GM18858 (cell line): ENCODE measurements around the gene ACSF2.

ENCODE experiments used
- ATAC-seq: cut with Tn5 transposase; IDR thresholded peaks from one replicate; pipeline ENCODE4 v1.9.1; 2021; ENCODE audit not compliant: unreplicated experiment

ACSF2 gene

DNA sequence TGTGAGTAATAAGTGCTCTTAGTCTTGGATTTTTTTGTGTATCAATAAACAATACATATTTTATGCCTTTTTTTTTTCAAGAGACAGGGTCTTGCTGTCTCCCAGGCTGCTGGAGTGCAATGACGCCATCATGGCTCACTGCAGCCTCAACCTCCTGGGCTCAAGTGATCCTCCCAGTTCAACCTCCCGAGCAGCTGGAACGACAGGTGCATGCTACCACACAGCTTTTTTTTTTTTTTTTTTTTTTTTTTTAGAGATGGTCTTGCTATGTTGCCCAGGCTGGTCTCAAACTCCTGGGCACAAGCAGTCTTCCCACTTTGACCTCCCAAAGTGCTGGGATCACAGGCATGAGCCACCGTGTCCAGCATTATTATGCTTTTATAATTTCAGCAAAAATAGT is 13.0 kb downstream of the ACSF2 start:
- ATAC-seq, result no peak

DNA sequence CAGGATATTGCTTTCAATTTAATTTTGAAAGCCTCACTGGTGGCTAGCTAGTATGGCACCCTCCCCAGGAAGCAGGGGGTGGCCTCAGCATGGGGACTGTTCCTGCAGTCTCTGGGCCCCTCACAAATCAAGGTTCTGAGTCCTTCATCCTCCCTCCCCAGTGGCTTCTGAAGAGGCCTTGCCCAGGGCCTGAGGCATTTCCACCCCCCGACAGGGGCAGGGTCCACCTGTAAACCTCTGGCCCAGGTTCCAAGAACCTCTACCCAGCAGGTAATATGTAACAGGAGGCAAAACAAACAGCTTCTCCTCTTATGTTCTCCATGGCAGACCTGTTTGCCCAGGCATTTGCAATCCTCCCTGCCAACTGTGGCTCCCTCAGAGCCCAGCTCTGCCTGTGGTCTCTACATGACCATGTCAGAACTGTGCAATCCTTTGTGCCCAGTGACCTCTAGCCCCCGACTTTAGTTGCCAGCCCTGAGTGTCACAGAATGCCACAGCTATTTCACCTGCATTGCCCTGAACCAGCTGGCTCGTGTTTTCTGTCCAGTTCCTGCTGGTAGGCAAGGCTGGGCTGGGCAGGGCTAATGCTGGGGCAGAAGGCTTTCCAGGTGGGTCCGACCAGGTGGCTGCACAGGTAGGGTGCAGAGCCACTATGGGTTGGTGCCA is 14.3 kb downstream of the ACSF2 start:
- no peak for ATAC-seq

DNA sequence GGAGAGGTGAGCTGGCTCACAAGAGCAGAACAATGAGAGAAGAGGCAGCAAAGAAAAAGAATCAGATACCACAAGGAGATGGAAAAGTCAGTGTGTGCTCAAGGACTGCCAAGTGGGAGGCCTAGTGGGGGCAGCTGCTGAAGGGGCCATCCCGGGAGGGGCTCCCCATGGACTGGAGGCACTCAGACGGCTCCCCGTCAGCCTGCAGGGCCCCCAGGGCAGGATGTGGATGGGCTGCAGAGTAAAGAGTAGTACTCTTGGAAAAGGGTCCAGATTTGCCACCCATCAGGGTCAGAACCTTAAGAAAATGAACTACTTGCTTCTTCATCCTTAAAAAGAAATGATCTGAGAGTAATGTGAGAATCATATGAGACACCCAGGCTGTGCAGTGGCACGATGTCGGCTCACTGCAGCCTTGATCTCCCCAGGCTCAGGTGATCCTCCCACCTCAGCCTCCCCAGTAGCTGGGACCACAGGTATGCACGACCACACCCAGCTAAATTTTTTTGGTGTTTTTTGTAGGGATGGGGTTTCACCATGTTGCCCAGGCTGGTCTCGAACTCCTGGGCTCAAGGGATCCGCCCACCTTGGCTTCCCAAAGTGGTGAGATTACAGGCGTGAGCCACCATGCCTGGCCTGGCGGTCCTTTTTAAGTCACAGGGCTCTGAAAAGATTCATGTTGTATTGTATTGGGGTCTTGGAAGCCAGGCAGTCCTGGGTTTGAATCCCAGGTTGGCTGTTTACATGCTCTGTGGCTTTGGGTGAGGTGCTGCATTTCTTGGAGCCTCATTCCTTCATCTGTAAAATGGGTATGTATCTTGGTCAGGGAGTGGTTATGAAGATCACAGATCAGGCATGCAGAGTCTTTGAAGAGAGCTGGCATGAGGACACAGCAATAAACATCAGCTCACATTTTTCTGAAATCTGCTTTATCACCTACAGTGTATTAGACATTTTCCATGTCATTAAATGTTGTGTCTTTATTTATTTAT is 15.1 kb downstream of the ACSF2 start:
- ATAC-seq, result no peak

DNA sequence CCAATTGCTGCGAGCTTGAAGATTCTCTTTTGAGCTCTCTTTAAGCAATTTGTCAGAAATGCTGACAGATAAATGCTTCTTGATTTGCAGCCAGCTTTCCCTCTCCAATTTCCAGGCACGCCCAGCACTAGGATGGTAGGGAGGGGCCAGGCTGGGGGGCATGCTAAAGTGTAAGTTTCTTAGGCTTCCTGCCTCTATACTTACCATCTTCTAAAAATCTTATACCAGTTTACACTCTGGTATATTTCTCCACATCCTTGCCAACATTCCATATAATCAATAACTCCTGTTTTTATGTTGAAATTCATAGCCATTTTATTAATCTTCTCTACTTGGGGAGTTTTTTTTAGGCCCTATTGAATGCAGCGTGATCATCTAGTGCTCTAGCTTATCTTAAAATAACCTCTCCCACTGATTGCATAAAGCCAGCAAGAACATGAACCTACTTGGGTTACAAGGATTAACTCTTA is 17.5 kb downstream of the ACSF2 start:
- no peak for ATAC-seq

DNA sequence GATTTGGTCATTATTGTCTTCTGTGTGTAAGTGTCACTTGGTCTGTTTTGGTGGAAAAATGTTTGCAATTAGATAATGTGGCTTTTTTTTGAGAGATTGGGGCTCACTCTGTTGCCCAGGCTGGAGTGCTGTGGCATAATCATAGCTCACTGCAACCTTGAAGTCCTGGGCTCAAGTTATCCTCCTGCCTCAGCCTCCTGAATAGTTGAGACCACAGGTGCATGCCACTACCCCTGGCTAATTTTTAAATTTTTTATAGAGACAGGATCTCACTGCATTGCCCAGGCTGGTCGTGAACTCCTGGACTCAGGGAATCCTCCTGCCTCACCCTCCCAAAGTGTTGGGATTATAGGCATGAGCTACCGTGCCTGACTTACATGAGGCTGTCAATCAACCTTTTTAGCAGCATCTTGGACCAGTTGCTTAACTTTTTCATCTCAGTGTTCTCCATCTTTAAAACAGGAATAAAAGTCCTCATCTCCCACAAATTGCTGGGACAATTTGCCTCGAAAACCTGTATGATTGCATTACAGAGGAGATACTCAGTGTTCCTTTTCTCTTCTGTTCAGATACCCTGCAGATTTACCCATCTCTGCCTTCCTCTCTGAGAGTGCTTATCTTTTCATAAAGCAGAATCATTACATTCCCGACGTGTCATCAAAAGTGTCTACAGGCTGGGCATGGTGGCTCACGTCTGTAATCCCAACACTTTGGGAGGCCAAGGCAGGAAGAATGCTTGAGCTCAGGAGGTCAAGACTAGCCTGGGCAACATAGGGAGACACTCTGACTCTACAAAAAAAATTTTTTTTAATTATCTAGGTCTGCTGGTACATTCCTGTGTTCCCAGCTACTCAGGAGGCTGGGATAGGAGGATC is 19.1 kb downstream of the ACSF2 start:
- ATAC-seq, result no peak

DNA sequence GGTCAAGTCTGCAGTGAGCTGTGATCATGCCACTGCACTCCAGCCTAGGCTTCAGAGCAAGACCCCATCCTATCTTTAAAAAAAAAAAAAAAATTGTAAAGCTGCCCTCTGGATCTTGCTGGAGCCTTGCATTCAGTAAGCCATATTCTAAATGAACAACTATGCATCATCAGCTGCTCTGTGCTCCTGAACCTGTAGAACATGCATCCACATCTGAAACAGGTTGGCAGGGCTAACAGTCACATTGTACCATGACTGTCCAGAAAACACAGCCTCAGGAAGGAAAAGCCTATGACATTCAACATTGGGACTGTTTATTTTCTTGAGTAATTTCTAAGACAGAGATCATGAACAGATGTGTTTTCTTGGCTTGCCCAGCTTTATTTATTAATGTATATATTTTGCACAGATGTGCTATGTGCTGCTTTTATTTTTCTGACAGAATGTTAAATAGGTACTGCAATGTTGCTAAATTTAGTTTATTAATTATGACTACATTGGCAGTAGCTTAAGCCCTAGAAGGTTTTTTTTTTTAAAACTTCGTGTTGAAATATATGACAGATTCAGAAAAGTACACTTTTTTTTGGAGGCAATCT is 19.8 kb downstream of the ACSF2 start:
- no peak for ATAC-seq

DNA sequence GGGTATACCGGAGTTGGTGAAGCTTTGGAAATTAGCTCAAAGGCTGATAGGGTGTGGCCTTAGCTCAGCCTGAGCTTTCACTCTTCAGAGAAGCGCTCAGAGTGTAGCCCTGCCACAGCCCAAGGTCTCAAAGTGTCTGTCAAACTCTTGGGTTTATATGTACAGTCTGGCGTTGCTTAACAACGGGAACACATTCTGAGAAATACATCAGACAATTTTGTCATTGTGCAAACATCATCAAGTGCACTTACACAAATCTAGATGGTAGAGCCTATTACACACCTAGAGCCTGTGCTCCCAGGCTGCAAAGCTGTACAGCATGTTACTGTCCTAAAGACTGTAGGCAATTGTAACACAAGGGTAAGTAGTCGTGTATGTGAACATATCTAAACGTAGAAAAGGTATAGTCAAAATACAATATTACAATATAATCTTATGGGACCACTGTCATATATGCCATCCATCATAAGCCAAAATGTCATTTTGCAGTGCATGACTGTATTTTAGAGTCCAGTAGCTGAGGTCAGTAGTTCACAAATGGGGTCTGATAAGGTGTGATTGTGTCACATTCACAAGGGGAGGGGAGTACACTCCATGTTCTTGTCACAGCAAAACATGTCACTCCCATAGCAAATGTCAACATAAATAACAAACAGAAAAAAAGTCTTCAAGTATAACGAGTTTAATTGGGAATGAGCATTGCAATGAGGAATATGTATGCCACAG is 22.0 kb downstream of the ACSF2 start:
- no peak for ATAC-seq

DNA sequence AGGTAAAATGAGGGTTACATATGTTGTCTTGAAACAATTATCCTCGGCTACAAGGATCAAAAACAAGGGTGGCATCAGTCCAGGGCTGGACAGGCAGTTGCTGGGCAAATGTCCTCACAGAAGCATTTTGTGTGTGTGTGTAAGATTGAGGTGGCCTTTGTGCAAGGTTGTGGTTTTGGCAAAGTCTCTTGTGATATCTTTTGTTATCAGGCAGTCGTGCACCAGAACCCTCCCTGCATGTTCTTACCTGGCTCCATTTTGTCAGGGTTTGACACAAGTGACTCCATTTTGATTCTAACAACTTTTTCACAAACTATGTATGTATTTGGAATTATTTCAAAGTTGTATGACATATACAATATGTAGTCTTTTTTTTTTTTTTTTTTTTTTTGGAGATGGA is 22.6 kb downstream of the ACSF2 start:
- ATAC-seq, result no peak

DNA sequence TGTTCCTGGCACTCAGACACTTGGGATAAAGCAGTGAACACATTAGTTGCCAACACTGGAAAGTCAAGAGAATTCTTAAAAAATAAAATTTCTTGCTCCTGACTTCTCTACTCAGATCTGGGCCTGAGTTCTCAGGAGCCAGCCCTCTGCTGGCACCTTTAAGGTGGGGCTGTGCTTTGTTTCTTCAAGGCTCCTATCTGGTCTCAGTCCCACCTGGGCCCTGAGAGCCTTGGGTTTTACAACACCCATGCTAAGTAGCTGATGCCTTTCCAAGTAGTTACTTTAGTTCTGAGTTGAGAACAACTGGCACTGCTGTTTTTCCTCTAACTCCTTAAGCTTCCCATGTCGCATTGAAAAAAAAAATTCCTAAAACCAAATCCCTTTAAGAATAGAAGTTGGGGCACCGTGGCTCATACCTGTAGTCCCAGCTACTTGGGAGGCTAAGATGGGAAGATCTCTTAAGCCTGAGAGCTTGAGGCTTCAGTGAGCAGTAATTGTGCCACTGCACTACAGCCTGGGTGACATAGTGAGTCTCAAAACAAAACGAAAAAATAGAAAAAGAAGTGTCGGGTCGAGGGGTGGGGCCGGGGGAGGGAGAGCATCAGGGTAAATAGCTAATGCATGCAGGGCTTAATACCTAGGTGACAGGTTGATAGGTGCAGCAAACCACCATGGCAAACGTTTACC is 26.1 kb downstream of the ACSF2 start:
- ATAC-seq, result no peak

DNA sequence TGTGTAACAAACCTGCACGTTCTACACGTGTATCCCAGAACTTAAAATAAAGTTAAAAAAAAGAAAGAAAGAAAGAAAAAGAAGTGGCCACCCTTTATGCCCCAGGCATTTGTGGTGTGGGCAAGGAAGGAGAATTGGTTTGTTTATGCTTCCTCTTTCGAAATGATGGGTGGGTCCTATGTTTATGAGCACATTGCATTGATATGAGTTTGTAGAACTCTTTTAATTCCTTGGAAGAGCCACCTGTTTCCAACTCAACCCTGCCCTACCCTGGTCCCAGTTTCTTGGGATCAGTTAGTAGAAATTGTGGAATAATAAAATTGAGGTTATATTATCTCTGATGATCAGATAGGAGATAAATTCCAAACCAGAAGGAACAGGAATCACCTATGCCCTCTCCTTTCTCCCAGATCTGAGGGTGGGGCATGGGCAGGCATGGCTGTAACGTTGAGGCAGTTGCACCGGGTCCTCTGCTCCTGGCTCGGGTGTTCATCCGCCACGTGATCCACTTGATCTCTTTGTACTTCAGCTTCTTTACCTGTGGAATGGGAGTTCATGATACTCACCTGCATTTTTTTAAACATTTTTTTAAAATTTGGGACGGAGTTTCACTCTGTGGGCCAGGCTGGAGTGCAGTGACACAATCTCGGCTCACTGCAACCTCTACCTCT is 26.7 kb downstream of the ACSF2 start:
- ATAC-seq, result no peak

DNA sequence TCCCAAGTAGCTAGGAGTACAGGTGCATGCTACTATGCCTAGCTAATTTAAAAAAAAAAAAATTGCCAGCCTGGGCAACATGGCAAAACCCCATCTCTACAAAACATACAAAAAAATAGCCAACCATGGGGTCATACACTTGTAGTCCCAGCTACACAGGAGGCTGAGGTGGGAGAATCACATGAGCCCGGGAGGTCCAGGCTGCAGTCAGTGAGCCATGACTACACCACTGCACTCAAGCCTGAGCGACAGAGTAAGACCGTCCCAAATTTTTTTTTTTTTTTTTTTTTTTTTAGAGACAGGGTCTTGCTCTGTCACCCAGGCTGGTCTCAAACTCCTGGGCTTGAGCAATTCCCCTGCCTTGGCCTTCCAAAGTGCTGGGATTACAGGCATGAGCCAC is 27.9 kb downstream of the ACSF2 start:
- no peak for ATAC-seq

DNA sequence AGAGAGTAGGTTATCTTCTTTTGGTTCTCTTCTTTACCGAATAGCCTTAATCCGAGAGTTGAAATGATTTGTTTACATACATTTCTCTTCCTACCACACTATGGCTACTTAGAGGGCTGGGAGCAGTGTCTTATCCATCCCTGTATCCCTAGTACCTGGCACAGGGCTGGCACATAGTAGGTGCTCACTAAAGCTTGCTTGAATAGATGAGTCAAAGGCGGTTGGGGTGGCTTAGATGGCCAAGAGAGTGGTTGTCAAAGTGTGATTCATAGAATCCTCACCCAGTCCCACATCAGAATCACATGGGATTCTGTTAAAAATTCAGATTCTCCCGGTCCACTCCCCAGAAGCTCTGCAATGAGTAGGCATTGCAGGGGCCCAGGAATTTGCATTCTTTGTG is 31.6 kb downstream of the ACSF2 start:
- no peak for ATAC-seq

DNA sequence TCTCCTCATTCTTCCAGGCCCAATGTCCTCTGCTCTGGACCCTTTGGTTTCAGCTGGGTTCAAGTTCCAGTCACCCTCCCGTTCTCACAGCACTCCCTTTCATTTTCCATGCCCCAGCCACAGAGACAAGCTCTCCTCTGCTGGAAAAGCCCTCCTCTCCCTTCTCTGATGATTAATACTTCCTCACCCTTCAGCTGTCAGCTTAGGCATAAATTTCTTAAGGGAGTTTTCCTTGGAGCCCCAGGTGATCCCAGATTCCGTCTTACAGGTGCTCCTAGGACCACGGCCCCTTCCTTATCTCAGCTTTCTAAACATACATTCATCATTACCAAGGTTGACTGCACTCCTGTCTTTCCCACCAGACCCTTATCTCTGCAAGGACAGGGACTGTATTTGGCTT is 32.3 kb downstream of the ACSF2 start:
- ATAC-seq, result no peak

DNA sequence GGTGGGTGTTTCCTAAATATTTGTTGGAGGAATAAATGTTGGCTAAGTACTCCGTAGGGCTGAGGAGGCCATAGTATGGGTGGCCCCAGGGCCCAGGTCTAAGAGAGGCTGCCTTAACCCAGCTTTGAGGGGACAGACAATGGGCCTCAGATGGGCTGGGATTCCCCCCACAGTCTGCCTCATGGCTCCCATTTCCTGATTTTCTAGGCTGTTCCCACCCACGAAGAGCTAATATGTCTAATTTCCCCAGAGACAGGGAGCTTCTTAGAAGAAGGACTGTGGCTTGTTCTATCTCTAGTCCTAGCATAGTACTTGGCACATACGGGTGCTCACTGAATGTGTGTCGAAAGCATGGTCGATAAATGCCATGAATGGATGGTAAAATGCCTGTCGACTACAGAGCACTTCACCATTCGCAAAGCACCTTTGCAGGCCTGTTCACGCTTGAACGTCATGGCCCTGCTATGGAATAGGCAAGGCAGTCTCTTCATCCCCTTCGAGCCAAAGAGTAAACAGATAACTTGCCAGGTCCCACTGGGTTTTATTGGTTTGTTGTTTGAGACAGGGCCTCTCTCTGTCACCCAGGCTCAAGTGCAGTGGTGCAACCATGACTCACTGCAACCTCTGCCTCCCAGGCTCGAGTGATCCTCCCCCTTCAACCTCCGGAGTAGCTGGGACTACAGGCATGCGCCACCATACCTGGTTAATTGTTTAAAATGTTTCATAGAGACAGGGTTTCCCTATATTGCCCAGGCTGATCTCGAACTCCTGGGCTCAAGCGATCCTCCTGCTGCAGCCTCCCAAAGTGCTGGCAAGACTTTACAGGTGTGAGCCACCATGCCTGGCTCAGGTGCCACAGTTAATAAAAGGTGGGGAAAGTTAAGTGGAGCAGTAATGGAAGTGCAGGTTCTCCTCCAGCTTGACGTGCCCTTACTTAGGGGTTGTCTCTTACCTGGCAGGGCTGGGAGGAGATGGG is 33.0 kb downstream of the ACSF2 start:
- no peak for ATAC-seq

DNA sequence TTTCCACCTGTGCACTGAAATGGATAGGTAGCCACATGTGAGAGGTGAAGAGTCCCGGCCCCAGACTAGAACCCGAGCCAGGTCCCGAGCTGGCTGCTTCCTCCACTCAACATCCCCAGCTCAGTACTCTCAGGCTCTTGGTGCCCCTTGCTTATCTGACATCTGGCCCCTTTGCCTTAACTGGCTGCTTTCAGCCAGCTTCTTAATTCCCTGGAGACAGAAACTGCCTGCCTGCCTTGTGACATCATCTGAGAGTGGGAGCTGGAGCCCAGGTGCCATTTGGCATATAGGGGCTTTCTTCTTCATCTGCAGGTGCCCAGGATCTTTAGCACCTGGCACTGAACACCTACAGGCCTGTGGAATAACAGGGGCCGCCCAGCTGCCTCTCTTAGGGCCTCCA is 33.7 kb downstream of the ACSF2 start:
- ATAC-seq, result no peak

DNA sequence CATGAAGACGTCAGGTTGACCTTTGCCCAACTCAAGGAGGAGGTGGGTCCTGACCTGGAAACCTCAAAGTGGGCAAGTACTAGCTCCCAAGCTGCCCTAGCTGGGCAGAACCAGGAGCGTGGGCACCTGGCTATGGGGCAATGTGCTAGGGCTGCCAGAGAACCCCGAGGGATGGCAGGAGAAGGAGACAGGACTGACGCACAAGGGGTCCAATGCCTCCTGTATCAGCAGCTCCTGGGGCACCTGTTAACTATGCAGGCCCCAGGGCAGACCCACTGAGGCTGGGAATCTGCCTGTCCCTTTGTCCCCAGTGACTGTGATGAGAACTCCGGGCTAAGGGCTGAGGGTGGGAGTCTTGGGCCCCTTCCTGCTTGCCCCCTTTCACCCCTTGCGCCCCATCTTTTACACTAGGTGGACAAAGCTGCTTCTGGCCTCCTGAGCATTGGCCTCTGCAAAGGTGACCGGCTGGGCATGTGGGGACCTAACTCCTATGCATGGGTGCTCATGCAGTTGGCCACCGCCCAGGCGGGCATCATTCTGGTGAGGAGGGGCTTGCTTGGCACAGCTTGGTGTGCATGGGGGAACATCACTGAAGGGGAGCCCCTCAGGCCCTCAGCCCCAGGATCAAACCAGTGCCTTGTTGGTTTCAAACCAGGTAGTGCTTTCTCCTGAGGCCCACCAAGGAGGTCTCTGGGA is 35.0 kb downstream of the ACSF2 start:
- ATAC-seq, result no peak

DNA sequence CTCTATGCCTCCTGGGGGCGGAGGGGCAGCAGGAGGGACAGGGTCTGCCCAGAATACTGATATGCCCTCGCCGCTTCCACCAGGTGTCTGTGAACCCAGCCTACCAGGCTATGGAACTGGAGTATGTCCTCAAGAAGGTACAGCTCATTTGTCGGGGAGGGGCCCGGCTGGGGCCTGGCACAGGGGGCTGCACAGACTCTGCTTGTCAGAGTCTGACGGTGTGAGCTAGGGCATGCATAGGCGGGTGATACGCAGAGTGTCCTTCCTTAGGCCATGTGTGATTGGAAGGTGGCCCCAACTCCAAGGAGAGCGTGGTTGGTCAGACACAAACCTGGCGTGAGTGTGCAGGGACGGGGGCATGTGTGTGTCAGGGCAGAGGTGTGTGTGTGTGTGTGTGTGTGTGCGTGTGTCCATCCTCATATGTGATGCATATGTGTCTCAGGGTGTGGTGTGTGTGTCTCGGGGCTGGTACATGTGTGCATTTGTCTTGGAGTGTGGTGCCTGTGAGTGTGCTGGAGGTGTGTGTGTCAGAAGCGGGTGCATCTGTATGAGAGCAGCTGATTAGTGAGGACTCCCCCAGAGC is 35.6 kb downstream of the ACSF2 start:
- no peak for ATAC-seq
